ENCODE data around the gene QRICH1. TPM values are rescaled to one million over a fixed set of nuclear protein-coding genes. Genes with fewer than 3 reads are reported as not detected.

QRICH1 gene, protein sequence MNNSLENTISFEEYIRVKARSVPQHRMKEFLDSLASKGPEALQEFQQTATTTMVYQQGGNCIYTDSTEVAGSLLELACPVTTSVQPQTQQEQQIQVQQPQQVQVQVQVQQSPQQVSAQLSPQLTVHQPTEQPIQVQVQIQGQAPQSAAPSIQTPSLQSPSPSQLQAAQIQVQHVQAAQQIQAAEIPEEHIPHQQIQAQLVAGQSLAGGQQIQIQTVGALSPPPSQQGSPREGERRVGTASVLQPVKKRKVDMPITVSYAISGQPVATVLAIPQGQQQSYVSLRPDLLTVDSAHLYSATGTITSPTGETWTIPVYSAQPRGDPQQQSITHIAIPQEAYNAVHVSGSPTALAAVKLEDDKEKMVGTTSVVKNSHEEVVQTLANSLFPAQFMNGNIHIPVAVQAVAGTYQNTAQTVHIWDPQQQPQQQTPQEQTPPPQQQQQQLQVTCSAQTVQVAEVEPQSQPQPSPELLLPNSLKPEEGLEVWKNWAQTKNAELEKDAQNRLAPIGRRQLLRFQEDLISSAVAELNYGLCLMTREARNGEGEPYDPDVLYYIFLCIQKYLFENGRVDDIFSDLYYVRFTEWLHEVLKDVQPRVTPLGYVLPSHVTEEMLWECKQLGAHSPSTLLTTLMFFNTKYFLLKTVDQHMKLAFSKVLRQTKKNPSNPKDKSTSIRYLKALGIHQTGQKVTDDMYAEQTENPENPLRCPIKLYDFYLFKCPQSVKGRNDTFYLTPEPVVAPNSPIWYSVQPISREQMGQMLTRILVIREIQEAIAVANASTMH
- polyA plus RNA-seq (2013, experiment 1 of 2): 73.2 TPM
- polyA plus RNA-seq (2013, experiment 2 of 2): 71.8 TPM

DNA sequence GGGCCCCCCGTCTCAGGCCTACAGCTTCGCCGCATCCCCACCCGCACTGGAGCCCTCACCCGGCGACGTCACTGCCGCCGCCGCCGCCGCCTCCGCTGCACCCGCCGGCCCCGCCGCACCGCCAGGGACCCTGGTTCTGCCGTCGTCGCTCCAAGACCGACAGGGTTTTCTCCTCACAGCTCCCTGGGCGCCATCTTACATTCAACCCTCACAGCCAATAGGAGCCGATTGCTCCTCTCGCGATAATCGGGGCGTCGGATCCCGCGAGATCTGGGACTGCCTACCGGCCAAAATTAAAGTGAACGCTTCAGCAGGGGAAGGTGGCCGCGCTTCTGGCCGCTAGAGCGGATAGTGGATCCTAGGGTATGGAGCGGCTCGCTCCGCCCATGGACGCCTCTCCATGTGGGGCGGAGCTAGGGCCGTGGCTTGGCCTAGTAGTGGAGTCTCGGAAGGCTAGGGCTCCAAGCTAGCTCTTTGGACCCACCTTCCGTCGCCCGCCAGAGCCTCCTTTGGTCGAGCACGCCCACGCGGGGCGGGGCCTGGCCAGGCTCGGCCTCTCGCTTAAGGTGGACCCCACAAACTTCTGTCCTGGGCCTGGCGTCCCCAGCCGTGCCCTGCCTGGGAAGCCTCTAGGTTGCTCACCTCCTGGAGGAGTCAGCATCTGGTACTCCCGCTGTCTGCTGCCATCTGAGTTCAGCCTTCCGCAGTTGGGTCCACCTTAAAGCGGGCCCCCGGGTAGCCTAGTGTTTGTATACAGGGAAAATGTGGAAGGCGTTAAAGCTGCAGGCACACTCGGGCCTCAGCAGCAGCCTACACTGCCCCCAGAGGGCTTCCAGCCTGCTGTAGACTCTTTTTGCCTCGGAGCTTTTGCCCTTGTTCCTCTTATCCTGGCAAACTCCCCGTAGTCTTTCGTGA, at the start of gene QRICH1:
QRICH1 (minus strand) TSS at position 219 of the 915 bp plus-strand sequence. CDS start 17,054 bp downstream, outside the sequence.
- peak within 1 kb of the TSS; percentile 91 for H2BK120ac ChIP-seq (ENCODE audit: low read depth, low read length)
- peaks cover 29 to 34% of the 10 kb centered on the region in 2 experiments for H3K36me3 ChIP-seq (ENCODE audit: control insufficient read depth in 1 of 2, insufficient read depth in 2 of 2, low read depth in 1 of 2, low read length in 2 of 2)
- peak within 1 kb of the TSS; percentile 99 for H3K4ac ChIP-seq (ENCODE audit: low read depth in 1 of 2, low read length in 2 of 2)
- peak within 1 kb of the TSS; percentile 47 for H2BK5ac ChIP-seq (ENCODE audit: low read depth, low read length, poor library complexity, severe bottlenecking)
- H2AK5ac ChIP-seq (ENCODE audit: low read length, severe bottlenecking): peak within 1 kb of the TSS; percentile 73
- peak within 1 kb of the TSS; percentile 99 for H3K18ac ChIP-seq (ENCODE audit: low read depth in 1 of 2, low read length in 2 of 2)
- peak within 1 kb of the TSS; percentile 93 to 100 for H3K4me3 ChIP-seq (ENCODE audit: insufficient read depth in 1 of 2, low read depth in 1 of 2, low read length in 2 of 2)
- peak within 1 kb of the TSS; percentile 100 for H3K9ac ChIP-seq (ENCODE audit: low read length)
- H3K27ac ChIP-seq (ENCODE audit: low read length, poor library complexity, severe bottlenecking): peak within 1 kb of the TSS; percentile 86
- peak; percentile 99 for DNase-seq
- H3K23ac ChIP-seq (ENCODE audit: low read length in 2 of 2): peak within 1 kb of the TSS in 1 of 2 experiments; percentile 64
- peak within 1 kb of the TSS; percentile 55 to 83 for H2BK12ac ChIP-seq (ENCODE audit: low read length in 2 of 2)
- no peaks in the 10 kb centered on the region for H3K9me3 ChIP-seq (ENCODE audit: control insufficient read depth, low read length)
- H2BK15ac ChIP-seq (ENCODE audit: low read depth, poor library complexity, severe bottlenecking): peak within 1 kb of the TSS; percentile 92
- H3K4me2 ChIP-seq (ENCODE audit: low read length, poor library complexity, severe bottlenecking): peak within 1 kb of the TSS; percentile 79
- peaks cover 13% of the 10 kb centered on the region for H3K79me1 ChIP-seq (replicated peaks; ENCODE audit: low read length, poor library complexity, severe bottlenecking)
- peak within 1 kb of the TSS; percentile 99 for H4K91ac ChIP-seq (ENCODE audit: low read length)
- 2% methylated on average over 65 of the region's 65 CpGs for WGBS
- no peaks in the 10 kb centered on the region for H3K27me3 ChIP-seq (ENCODE audit: control insufficient read depth in 1 of 2, insufficient read depth in 1 of 2, low read length in 2 of 2)
- H3K14ac ChIP-seq (ENCODE audit: low read length in 2 of 2): peak within 1 kb of the TSS; percentile 48 to 98
- H2AFZ ChIP-seq (ENCODE audit: low read depth, low read length): peak within 1 kb of the TSS; percentile 78
- H3K4me1 ChIP-seq (ENCODE audit: control insufficient read depth, insufficient read depth, low read depth, low read length): peaks cover 7% of the 10 kb centered on the region
- H4K8ac ChIP-seq (ENCODE audit: low read length): peak within 1 kb of the TSS; percentile 91

DNA sequence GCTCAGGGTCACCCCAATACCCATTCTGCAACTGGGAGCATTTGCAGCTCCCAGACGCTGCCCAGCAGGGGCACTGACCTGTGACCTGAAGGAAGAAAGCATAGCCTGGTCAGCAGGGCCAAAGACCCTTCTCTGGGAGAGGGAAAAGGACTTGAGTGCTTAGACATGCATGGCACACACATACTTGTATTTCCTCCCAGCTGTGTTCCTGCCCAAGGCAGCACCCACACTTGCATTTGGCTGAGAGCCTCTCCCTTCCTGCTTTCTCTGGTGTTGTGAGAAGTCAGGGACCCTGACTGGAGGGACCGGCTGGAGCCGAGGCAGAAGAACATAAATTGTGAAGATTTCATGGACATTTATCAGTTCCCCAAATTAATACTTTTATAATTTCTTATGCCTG, 46.2 kb upstream of the QRICH1 start:
- H3K4me1 ChIP-seq (ENCODE audit: control insufficient read depth, insufficient read depth, low read depth, low read length): peaks cover 11% of the 10 kb centered on the region
- no peak overlapping the region for H3K27ac ChIP-seq (ENCODE audit: low read length, poor library complexity, severe bottlenecking)
- no peak overlapping the region for H2BK12ac ChIP-seq (ENCODE audit: low read length in 2 of 2)
- H3K23ac ChIP-seq (ENCODE audit: low read length in 2 of 2): peak overlapping the region in 1 of 2 experiments; percentile 75
- H3K79me1 ChIP-seq (replicated peaks; ENCODE audit: low read length, poor library complexity, severe bottlenecking): no peaks in the 10 kb centered on the region
- no peak overlapping the region for H2BK5ac ChIP-seq (ENCODE audit: low read depth, low read length, poor library complexity, severe bottlenecking)
- no peak overlapping the region for H3K14ac ChIP-seq (ENCODE audit: low read length in 2 of 2)
- H2AFZ ChIP-seq (ENCODE audit: low read depth, low read length): no peak overlapping the region
- no peak overlapping the region for H2AK5ac ChIP-seq (ENCODE audit: low read length, severe bottlenecking)
- H3K9ac ChIP-seq (ENCODE audit: low read length): no peak overlapping the region
- no peak for DNase-seq
- H4K8ac ChIP-seq (ENCODE audit: low read length): no peak overlapping the region
- H4K91ac ChIP-seq (ENCODE audit: low read length): no peak overlapping the region
- WGBS: 25% methylated on average over 1 of the region's 3 CpGs
- H3K18ac ChIP-seq (ENCODE audit: low read depth in 1 of 2, low read length in 2 of 2): no peak overlapping the region
- H2BK120ac ChIP-seq (ENCODE audit: low read depth, low read length): no peak overlapping the region
- H3K36me3 ChIP-seq (ENCODE audit: control insufficient read depth in 1 of 2, insufficient read depth in 2 of 2, low read depth in 1 of 2, low read length in 2 of 2): no peaks in the 10 kb centered on the region
- no peak overlapping the region for H3K4ac ChIP-seq (ENCODE audit: low read depth in 1 of 2, low read length in 2 of 2)
- H2BK15ac ChIP-seq (ENCODE audit: low read depth, poor library complexity, severe bottlenecking): no peak overlapping the region
- no peaks in the 10 kb centered on the region for H3K9me3 ChIP-seq (ENCODE audit: control insufficient read depth, low read length)
- no peak overlapping the region for H3K4me3 ChIP-seq (ENCODE audit: insufficient read depth in 1 of 2, low read depth in 1 of 2, low read length in 2 of 2)
- H3K27me3 ChIP-seq (ENCODE audit: control insufficient read depth in 1 of 2, insufficient read depth in 1 of 2, low read length in 2 of 2): peaks cover 19 to 25% of the 10 kb centered on the region in 2 experiments
- H3K4me2 ChIP-seq (ENCODE audit: low read length, poor library complexity, severe bottlenecking): no peak overlapping the region

DNA sequence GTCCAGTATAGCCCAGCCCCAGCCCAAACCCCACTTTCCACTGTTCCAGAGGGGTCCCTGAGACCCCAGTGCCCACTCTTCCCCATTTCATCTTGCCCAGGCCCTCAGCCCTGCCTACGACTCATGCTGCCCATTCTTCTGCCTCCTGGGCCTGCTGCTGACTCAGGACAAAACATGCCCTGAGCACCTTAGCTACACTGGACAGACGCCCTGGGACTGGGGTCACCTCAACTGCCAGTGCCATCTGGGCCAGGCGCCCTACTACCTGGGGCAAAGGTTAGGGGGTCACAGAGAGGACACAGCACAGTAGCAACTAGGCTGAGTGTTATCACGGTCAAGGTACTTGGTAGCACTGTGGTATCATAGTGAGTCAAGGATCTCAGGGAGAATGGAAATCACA, 41.6 kb upstream of the QRICH1 start:
- Histone ChIP-seq H4K91ac (ENCODE audit: low read length) (no peak overlapping the region), H2BK5ac (ENCODE audit: low read depth, low read length, poor library complexity, severe bottlenecking) (no peak overlapping the region), H3K36me3 (ENCODE audit: control insufficient read depth in 1 of 2, insufficient read depth in 2 of 2, low read depth in 1 of 2, low read length in 2 of 2) (peaks cover 12 to 15% of the 10 kb centered on the region in 2 experiments), H2BK120ac (ENCODE audit: low read depth, low read length) (no peak overlapping the region), H2BK15ac (ENCODE audit: low read depth, poor library complexity, severe bottlenecking) (no peak overlapping the region), H3K18ac (ENCODE audit: low read depth in 1 of 2, low read length in 2 of 2) (no peak overlapping the region), H3K27ac (ENCODE audit: low read length, poor library complexity, severe bottlenecking) (no peak overlapping the region), H3K27me3 (ENCODE audit: control insufficient read depth in 1 of 2, insufficient read depth in 1 of 2, low read length in 2 of 2) (peaks cover 11 to 13% of the 10 kb centered on the region in 2 experiments), H3K4me3 (ENCODE audit: insufficient read depth in 1 of 2, low read depth in 1 of 2, low read length in 2 of 2) (no peak overlapping the region), H2AFZ (ENCODE audit: low read depth, low read length) (no peak overlapping the region), H3K14ac (ENCODE audit: low read length in 2 of 2) (no peak overlapping the region), H3K9ac (ENCODE audit: low read length) (no peak overlapping the region), H3K9me3 (ENCODE audit: control insufficient read depth, low read length) (no peaks in the 10 kb centered on the region), H3K4me1 (ENCODE audit: control insufficient read depth, insufficient read depth, low read depth, low read length) (peaks cover 33% of the 10 kb centered on the region), H3K23ac (ENCODE audit: low read length in 2 of 2) (no peak overlapping the region), H3K4ac (ENCODE audit: low read depth in 1 of 2, low read length in 2 of 2) (no peak overlapping the region), H3K4me2 (ENCODE audit: low read length, poor library complexity, severe bottlenecking) (no peak overlapping the region), H2BK12ac (ENCODE audit: low read length in 2 of 2) (peak overlapping the region in 1 of 2 experiments; percentile 33), H2AK5ac (ENCODE audit: low read length, severe bottlenecking) (no peak overlapping the region), H4K8ac (ENCODE audit: low read length) (no peak overlapping the region), H3K79me1 (replicated peaks; ENCODE audit: low read length, poor library complexity, severe bottlenecking) (peaks cover 12% of the 10 kb centered on the region)
- 81% methylated on average over 4 of the region's 4 CpGs for WGBS
- DNase-seq: no peak

Measured in mesenchymal stem cell (in vitro differentiated cells and primary cell).